ENCODE data around the gene TMEM229B. TPM values are rescaled to one million over a fixed set of nuclear protein-coding genes. Genes with fewer than 3 reads are reported as not detected.

The TMEM229B gene
- total RNA-seq, 1 donor from 2014 or later = 2.7 TPM

DNA sequence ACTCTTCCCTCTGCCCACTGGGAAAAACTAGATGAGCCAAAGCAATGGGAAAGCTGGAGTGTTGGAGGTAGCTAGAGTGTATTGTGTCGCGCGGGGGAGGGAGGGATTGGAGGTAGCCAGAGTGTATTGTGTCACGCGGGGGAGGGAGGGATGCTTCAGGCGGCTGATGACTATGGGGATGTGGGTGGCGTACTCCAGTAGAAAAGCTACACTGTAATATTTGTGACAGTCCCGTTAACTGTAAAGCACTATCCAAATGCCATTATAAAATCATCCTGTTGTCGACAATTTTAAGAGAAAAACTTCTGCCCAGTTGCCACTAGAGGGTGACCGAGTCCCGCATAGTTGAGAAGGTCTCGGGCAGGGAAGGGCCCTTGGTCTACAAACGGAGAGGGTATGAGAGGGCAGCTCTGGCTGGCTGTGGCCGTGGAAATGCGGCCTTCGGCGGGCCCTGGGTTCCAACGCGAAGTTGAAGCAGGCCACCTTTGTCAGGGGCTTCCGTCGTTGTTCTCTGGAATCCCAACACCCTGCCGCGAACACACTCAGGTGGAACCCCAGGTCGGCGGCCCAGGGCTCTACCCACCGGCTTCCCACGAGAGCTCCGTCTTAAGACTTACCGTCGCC is 61.4 kb downstream of the TMEM229B start:
- no peak overlapping the region for H3K4me3 Mint-ChIP-seq
- intact Hi-C loops (cut with micrococcal nuclease) = loop anchor here (1.0 to 10.0 kb wide), 4 partner anchors 100 to 278 kb away; partner anchors contain the start of gene RDH12
- peak; percentile 91 for DNase-seq
- H3K4me1 Mint-ChIP-seq = peaks cover 3% of the 10 kb centered on the region
- no peak overlapping the region for H3K27ac Mint-ChIP-seq
- no peaks in the 10 kb centered on the region for H3K36me3 Mint-ChIP-seq (ENCODE audit: low read depth)
- peaks cover 27% of the 10 kb centered on the region for H3K27me3 Mint-ChIP-seq
- H3K9me3 Mint-ChIP-seq = no peaks in the 10 kb centered on the region

DNA sequence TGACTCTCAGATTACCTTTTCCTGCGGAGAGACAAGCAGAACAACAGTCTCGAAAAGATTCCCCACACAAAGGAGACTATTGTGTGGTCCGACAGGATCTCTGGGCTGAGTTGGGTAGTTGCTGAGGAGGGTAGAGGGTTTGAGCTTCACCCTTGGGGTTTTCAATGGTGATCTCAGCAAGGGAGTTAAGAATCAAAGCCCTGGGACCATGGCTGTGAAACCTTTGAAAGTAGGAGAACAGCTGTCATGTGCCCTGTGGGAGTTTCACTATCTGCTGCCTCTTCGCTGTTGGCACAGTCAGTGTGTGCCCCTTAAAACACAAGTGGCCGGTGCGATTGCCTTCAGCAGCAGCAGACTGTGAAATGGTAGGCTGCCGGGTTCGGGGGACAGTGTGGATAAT is 62.4 kb downstream of the TMEM229B start:
- Mint-ChIP-seq H3K4me1 (peaks cover 3% of the 10 kb centered on the region), H3K9me3 (no peaks in the 10 kb centered on the region), H3K27me3 (peaks cover 27% of the 10 kb centered on the region), H3K4me3 (no peak overlapping the region), H3K27ac (no peak overlapping the region), H3K36me3 (ENCODE audit: low read depth) (no peaks in the 10 kb centered on the region)
- intact Hi-C loops (cut with micrococcal nuclease) = loop anchor here (5.0 to 10.0 kb wide), 2 partner anchors 101 to 279 kb away; partner anchors contain the start of gene RDH12
- no peak for DNase-seq

DNA sequence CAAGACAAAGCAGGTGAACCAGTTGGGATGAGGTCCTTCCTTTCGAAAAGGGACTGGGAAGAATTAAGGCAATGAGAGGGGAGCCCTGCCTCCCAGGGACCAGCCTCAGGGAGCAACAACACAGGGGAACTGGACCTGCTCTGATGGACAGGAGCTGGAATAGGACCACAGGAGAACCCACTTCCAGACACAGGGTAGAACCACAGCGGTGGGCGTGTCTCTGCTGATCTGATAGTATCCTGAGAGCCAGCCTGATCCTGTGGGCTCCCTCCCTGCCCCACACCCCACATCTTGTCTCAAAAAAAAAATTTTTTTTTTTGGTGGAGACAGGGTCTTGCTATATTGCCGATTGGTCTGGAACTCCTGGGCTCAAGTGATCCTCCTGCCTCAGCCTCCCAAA is 62.9 kb downstream of the TMEM229B start:
- H3K4me3 Mint-ChIP-seq = no peak overlapping the region
- H3K27me3 Mint-ChIP-seq = peaks cover 27% of the 10 kb centered on the region
- peaks cover 3% of the 10 kb centered on the region for H3K4me1 Mint-ChIP-seq
- H3K9me3 Mint-ChIP-seq = no peaks in the 10 kb centered on the region
- no peak for DNase-seq
- H3K27ac Mint-ChIP-seq = no peak overlapping the region
- H3K36me3 Mint-ChIP-seq (ENCODE audit: low read depth) = no peaks in the 10 kb centered on the region
- intact Hi-C loops (cut with micrococcal nuclease) = loop anchor here (5.0 to 10.0 kb wide), 2 partner anchors 102 to 279 kb away; partner anchors contain the start of gene RDH12

DNA sequence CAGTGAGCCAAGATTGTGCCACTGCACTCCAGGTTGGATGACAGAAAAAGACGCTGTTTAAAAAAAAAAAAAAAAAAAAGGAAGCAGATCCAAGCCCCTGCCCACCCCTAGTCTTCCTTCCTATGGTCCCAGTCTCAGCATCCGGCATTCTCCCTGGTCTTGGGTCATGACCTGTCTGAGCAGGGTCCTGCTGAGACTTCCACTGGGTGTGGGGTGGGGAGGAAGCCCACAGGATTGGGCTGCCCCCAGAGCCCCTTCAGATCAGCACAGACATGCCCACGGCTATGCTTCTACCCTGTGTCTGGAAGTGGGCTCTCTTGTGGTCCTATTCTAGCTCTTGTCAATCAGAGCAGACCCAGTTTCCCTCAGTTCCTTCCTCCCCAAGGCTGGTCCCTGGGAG is 64.0 kb downstream of the TMEM229B start:
- DNase-seq = no peak
- no peak overlapping the region for H3K4me3 Mint-ChIP-seq
- H3K27ac Mint-ChIP-seq = no peak overlapping the region
- H3K4me1 Mint-ChIP-seq = peaks cover 3% of the 10 kb centered on the region
- intact Hi-C loops (cut with micrococcal nuclease) = loop anchor here (10.0 kb wide), 1 partner anchor 280 kb away; the partner anchor contains the start of gene RDH12
- H3K27me3 Mint-ChIP-seq = peaks cover 27% of the 10 kb centered on the region
- H3K9me3 Mint-ChIP-seq = no peaks in the 10 kb centered on the region
- H3K36me3 Mint-ChIP-seq (ENCODE audit: low read depth) = no peaks in the 10 kb centered on the region

DNA sequence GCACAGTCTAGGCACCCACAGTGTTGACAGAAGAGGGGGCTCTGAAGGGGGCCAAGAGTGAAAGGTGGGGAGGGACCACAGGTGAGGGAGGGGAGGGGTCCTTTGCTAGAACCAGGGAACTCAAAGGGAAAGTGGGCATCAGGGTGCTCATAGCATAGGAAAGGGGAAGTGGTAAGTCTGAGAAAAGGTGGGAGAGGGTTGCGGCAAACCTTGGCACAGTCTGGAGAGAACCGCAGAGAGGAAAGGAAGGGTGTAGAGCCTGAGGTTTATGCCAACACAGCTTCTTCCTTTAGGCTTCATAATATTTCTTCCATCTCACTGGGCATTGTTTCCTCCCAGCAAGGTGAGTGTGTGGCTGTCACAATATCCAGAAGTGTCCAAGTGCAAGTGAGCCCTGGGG is 65.1 kb downstream of the TMEM229B start:
- Mint-ChIP-seq H3K27ac (no peak overlapping the region), H3K27me3 (peaks cover 27% of the 10 kb centered on the region), H3K9me3 (no peaks in the 10 kb centered on the region), H3K36me3 (ENCODE audit: low read depth) (no peaks in the 10 kb centered on the region), H3K4me3 (no peak overlapping the region), H3K4me1 (peaks cover 3% of the 10 kb centered on the region)
- intact Hi-C loops (cut with micrococcal nuclease) = loop anchor here (10.0 kb wide), 1 partner anchor 281 kb away; the partner anchor contains the start of gene RDH12
- no peak for DNase-seq

DNA sequence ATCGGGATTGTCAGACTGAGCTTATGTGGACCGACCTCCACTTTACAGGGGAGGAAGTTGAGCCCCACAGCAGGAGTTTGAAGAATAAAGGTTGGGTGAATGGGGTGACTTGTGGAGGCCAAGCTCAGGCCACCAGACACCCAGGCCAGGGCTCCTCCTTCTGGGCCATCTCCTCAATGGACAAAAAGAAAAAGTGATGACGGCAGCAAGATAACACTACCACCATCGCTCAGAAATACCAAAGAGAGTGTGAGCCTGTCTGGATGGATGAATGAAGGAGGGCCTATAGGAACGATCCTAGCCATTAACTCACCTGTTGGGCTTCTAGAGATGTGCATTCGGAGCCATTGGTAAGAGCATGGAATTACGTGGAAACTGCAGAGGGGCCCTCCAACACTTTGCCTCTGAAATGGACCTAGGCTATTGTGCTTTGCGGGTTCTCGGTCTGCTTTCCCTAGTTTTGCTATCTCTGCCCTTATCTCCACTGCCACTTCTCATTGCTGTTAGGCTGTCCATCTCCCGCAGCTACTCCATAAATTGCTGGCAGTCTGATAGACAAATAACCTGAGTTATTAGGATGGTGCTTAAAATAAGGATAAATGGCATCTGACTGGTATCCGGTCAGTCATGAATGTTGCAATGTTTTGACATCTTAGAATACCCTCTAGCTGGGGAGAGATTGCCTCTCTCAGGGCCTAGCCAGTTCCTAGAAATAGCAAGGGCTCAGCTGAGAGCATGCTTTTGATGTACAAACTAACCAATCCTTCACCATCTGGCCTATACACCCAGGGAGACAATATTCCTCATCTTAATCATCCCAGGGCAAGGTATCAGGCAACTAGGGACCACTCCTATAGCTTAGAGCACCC is 66.9 kb downstream of the TMEM229B start:
- Mint-ChIP-seq H3K9me3 (no peaks in the 10 kb centered on the region), H3K36me3 (ENCODE audit: low read depth) (no peaks in the 10 kb centered on the region), H3K4me1 (no peaks in the 10 kb centered on the region), H3K4me3 (no peak overlapping the region), H3K27me3 (peaks cover 24% of the 10 kb centered on the region), H3K27ac (no peak overlapping the region)
- no peak for DNase-seq
- intact Hi-C loops (cut with micrococcal nuclease) = loop anchor here (10.0 kb wide), 1 partner anchor 283 kb away; the partner anchor contains the start of gene RDH12

Other genes with a start within 250 kb of the TMEM229B start
- gene PALS1, start 247.3 kb downstream of the TMEM229B start, total RNA-seq = 5.2 and 5.3 TPM in 2 replicates
- 29.7 and 30.1 TPM in 2 replicates for gene ATP6V1D, start 128.9 kb downstream of the TMEM229B start, total RNA-seq
- gene EIF2S1, start 128.4 kb downstream of the TMEM229B start, total RNA-seq = 255 and 268 TPM in 2 replicates
- gene PLEK2, start 76.6 kb downstream of the TMEM229B start, total RNA-seq = 0.95 and 1.7 TPM in 2 replicates
- gene PLEKHH1, start 44.6 kb upstream of the TMEM229B start, total RNA-seq = 1.5 and 1.7 TPM in 2 replicates
- gene PIGH, start 111.5 kb upstream of the TMEM229B start, total RNA-seq = 21.2 and 22.7 TPM in 2 replicates
- 4.7 and 5.0 TPM in 2 replicates for gene ARG2, start 131.2 kb upstream of the TMEM229B start, total RNA-seq
- 75.3 and 78.5 TPM in 2 replicates for gene VTI1B, start 185.9 kb upstream of the TMEM229B start, total RNA-seq
- 66.2 and 67.7 TPM in 2 replicates for gene RDH11, start 207.0 kb upstream of the TMEM229B start, total RNA-seq
- not detected in 2 replicates for gene RDH12, start 213.2 kb upstream of the TMEM229B start, total RNA-seq